Measurements from ENCODE around the gene PTGES2. TPM values are rescaled to one million over a fixed set of nuclear protein-coding genes. Genes with fewer than 3 reads are reported as not detected.

Gene PTGES2
- total RNA-seq, 2 donors from 2014 or later, result 73.5 to 84.5 TPM

DNA sequence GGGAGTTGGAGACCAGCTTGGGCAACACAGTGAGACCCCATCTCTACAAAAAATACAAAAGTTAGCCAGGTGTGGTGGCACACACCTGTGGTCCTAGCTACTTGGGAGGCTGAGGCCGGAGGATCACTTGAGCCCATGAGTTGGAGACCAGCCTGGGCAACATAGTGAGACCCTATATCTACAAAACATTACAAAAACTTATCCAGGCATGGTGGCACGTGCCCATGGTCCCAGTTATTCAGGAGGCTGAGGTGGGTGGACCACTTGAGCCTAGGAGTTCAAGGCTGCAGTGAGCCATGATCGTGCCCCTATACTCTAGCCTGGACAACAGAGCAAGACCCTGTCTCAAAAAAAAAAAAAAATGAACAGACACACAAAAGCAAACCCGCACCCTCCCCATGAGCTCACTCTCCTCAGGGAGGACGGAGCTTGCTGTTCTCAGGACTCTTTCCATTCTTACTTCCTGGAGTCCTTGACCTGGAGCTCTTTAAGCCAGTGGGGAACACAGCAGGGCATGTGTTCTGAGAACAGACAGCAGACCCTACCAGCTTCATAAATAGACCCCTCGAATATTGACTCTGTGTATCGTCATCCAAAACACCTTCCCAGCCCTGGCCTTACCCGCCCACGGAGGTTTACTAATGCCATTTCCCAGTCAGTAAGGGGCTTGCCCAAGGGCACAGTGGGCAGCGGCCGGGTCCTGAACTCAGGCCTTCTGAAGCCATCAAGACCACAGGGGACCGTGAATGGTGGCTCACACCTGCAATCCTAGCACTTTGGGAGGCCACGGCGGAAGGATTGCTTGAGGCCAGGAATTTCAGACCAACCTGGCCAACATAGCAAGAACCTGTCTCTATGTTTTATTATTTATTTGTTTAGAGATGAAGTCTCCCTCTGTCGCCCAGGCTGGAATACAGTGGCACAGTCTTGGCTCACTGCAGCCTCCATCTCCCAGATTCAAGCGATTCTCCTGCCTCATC, 11.1 kb downstream of the PTGES2 start:
- no peaks in the 10 kb centered on the region for H3K4me1 Mint-ChIP-seq
- Histone ChIP-seq H3K36me3 (ENCODE audit: control insufficient read depth, insufficient read depth, low read length) (peaks cover 27% of the 10 kb centered on the region), H3K27me3 (ENCODE audit: control insufficient read depth, insufficient read depth, low read length, poor library complexity, severe bottlenecking) (no peaks in the 10 kb centered on the region), H3K4me1 (ENCODE audit: control insufficient read depth, insufficient read depth, low read length) (no peaks in the 10 kb centered on the region), H3K27ac (ENCODE audit: low read depth, low read length) (no peak overlapping the region), H3K9ac (ENCODE audit: extremely low read depth, low read length, poor library complexity, severe bottlenecking) (no peak overlapping the region), H3K4me3 (ENCODE audit: low read length) (no peak overlapping the region), H3K9me3 (ENCODE audit: control insufficient read depth, low read length) (peaks cover 7% of the 10 kb centered on the region)
- no peaks in the 10 kb centered on the region for H3K27me3 Mint-ChIP-seq (ENCODE audit: insufficient read depth)
- TF ChIP-seq, protein P1, sequence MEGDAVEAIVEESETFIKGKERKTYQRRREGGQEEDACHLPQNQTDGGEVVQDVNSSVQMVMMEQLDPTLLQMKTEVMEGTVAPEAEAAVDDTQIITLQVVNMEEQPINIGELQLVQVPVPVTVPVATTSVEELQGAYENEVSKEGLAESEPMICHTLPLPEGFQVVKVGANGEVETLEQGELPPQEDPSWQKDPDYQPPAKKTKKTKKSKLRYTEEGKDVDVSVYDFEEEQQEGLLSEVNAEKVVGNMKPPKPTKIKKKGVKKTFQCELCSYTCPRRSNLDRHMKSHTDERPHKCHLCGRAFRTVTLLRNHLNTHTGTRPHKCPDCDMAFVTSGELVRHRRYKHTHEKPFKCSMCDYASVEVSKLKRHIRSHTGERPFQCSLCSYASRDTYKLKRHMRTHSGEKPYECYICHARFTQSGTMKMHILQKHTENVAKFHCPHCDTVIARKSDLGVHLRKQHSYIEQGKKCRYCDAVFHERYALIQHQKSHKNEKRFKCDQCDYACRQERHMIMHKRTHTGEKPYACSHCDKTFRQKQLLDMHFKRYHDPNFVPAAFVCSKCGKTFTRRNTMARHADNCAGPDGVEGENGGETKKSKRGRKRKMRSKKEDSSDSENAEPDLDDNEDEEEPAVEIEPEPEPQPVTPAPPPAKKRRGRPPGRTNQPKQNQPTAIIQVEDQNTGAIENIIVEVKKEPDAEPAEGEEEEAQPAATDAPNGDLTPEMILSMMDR (conservative IDR thresholded peaks at IDR 0.05), result no peak
- peak; percentile 39 for DNase-seq
- WGBS, 2 experiments (ENCODE audit: insufficient coverage in 1 of 2, insufficient read length in 1 of 2), result 93 to 95% methylated on average over 9 to 16 of the region's 16 CpGs
- no peak overlapping the region for H3K27ac Mint-ChIP-seq
- H3K9me3 Mint-ChIP-seq, result peaks cover 4% of the 10 kb centered on the region
- H3K36me3 Mint-ChIP-seq (ENCODE audit: low read depth), result peaks cover 21% of the 10 kb centered on the region
- H3K4me3 Mint-ChIP-seq, result no peak overlapping the region

DNA sequence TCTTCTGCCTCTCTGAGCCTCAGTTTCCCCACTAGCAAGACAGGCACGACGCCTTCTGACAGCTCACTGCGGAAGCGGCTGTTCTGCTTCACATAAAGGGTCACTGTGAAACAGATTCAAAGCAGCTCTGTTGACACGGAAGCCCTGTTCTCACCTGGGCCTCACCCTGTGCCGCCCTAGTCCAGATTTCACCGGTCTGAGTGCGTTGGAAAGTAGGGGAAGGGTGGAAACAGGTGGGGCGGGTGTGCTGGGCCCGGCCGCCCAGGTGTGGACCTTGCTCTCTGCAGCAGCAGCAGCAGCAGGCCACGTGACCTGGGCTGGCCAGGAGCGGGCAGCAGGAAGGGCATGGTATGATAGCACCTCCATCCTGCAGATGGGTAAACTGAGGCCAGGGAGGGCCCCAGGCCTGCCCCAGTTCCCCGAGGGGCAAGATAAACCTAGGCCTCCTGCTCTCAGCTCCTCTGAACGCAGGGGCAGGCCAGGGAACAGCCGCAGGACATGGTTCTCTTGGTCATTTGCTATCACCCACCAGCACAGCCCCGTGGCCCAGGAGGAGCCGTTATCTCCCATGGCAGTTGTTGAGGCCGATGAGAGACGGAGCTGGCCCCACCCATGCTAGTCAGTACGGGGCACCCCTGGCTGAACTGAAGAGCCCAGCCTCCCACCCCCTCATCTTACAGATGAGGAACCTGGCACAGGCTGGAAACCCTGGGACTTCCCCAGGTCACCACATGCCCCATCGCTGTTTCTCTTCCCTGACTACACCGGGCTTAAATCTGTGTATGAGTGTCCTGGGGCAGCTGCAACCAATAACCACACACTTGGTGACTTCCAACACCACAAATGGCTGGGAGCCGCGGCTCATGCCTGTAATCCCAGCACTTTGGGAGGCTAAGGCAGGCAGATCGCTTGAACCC, 12.1 kb downstream of the PTGES2 start:
- Histone ChIP-seq H3K4me3 (ENCODE audit: low read length) (no peak overlapping the region), H3K9ac (ENCODE audit: extremely low read depth, low read length, poor library complexity, severe bottlenecking) (no peak overlapping the region), H3K36me3 (ENCODE audit: control insufficient read depth, insufficient read depth, low read length) (peaks cover 30% of the 10 kb centered on the region), H3K27me3 (ENCODE audit: control insufficient read depth, insufficient read depth, low read length, poor library complexity, severe bottlenecking) (no peaks in the 10 kb centered on the region), H3K27ac (ENCODE audit: low read depth, low read length) (no peak overlapping the region), H3K9me3 (ENCODE audit: control insufficient read depth, low read length) (peaks cover 7% of the 10 kb centered on the region), H3K4me1 (ENCODE audit: control insufficient read depth, insufficient read depth, low read length) (no peaks in the 10 kb centered on the region)
- 90 to 92% methylated on average over 15 to 26 of the region's 26 CpGs for WGBS, 2 experiments (ENCODE audit: insufficient coverage in 1 of 2, insufficient read length in 1 of 2)
- H3K27ac Mint-ChIP-seq, result no peak overlapping the region
- peak; percentile 41 for DNase-seq
- no peak overlapping the region for H3K4me3 Mint-ChIP-seq
- no peaks in the 10 kb centered on the region for H3K27me3 Mint-ChIP-seq (ENCODE audit: insufficient read depth)
- TF ChIP-seq, protein P1 (conservative IDR thresholded peaks at IDR 0.05), result no peak
- H3K36me3 Mint-ChIP-seq (ENCODE audit: low read depth), result peaks cover 23% of the 10 kb centered on the region
- H3K9me3 Mint-ChIP-seq, result peaks cover 4% of the 10 kb centered on the region
- H3K4me1 Mint-ChIP-seq, result peaks cover 3% of the 10 kb centered on the region

Data from endodermal cell (in vitro differentiated cells).